Endothelial cell of umbilical vein (primary cell): ENCODE results near the gene TNFSF9. TPM values are rescaled to one million over a fixed set of nuclear protein-coding genes. Genes with fewer than 3 reads are reported as not detected.
A peak's percentile ranks its signal among the peaks of the same experiment; 100 is the strongest.

Experiments used
- Bru-seq: library from RNA; stranded (reverse); fragments of 400-500 nt; gene quantifications from one replicate; lab custom pipeline; 2021; lab: Mats Ljungman, UMichigan
- BruChase-seq, 2 experiments: library from RNA; stranded (reverse); fragments of 400-500 nt; gene quantifications; one replicate each; lab custom pipeline; 2021; lab: Mats Ljungman, UMichigan
- BruUV-seq: library from RNA; stranded (reverse); fragments of 400-500 nt; replicated peaks from 2 replicates; lab custom pipeline; 2021; lab: Mats Ljungman, UMichigan
- CTCF ChIA-PET: fragments of 300-600, 350-600 bp; sonication (Branson Sonifier 250); formaldehyde crosslinking; loops from one replicate; lab custom pipeline; 2021; ENCODE audit warnings: antibody characterized with exemption, inconsistent platforms; lab: Charles Lee
- POLR2A ChIA-PET: fragments of 300-600, 350-600 bp; sonication (Branson Sonifier 250); formaldehyde crosslinking; loops from one replicate; lab custom pipeline; 2021; ENCODE audit warnings: antibody characterized with exemption, inconsistent platforms; lab: Charles Lee
- DNase-seq: peaks from one replicate; pipeline ENCODE4 v3.0.0-alpha.2; 2011; ENCODE audit warnings: low read depth, low spot score
- FAIRE-seq: peaks from 2 replicates; lab custom pipeline; 2011; peaks lifted over from hg19 to GRCh38; lab: Jason Lieb, UNC
- H2AFZ ChIP-seq: 2 replicates; pipeline ENCODE4 v1.6.0; 2012; ENCODE audit warnings: low read depth, low read length, control low read depth, inconsistent platforms
- H3K27ac ChIP-seq: 2 replicates; pipeline ENCODE4 v1.5.1; 2011; ENCODE audit warnings: low read depth, mild to moderate bottlenecking, control low read depth, low read length, moderate library complexity; ENCODE audit not compliant: insufficient read depth
- H3K27me3 ChIP-seq, 2 experiments: 2 replicates each; pipeline versions ENCODE4 v1.6.0 to v1.6.1; 2011; ENCODE audit warnings: low read length in 2 of 2, mixed read lengths in 1 of 2; ENCODE audit not compliant: control insufficient read depth in 2 of 2, insufficient read depth in 2 of 2
- H3K36me3 ChIP-seq, 2 experiments: 2 replicates in 1 of 2; 3 replicates in 1 of 2; pipeline ENCODE4 v1.5.1; 2011; ENCODE audit warnings: low read length in 2 of 2, mild to moderate bottlenecking in 1 of 2, moderate library complexity in 1 of 2; ENCODE audit not compliant: control insufficient read depth in 2 of 2, insufficient read depth in 2 of 2; ENCODE audit errors: extremely low read depth in 1 of 2
- H3K4me1 ChIP-seq: 3 replicates; pipeline ENCODE4 v1.5.1; 2011; ENCODE audit warnings: mild to moderate bottlenecking, low read length; ENCODE audit not compliant: control insufficient read depth, insufficient read depth; ENCODE audit errors: extremely low read depth
- H3K4me2 ChIP-seq: 2 replicates; pipeline ENCODE4 v1.6.1; 2011; ENCODE audit warnings: low read length, control low read depth, mixed read lengths; ENCODE audit not compliant: insufficient read depth
- H3K4me3 ChIP-seq, 3 experiments: fragments of 200-600 bp in 1 of 3; sonication (generic), shearing (Covaris generic) in 1 of 3; replicated peaks in 1 of 3; 2 replicates each; pipeline ENCODE4 v1.5.1; 2011 to 2016; ENCODE audit warnings: control low read depth in 3 of 3, low read length in 3 of 3, mild to moderate bottlenecking in 2 of 3, inconsistent platforms in 1 of 3, low read depth in 1 of 3, moderate library complexity in 1 of 3; ENCODE audit not compliant: insufficient read depth in 1 of 3
- H3K79me2 ChIP-seq: 2 replicates; pipeline ENCODE4 v1.6.0; 2012; ENCODE audit warnings: low read length, inconsistent platforms; ENCODE audit not compliant: control insufficient read depth, insufficient read depth
- H3K9ac ChIP-seq: replicated peaks from 2 replicates; pipeline ENCODE3; 2011; ENCODE audit warnings: low read length, control low read depth; ENCODE audit not compliant: insufficient read depth; ENCODE audit errors: extremely low read depth
- H3K9me1 ChIP-seq: replicated peaks from 3 replicates; pipeline ENCODE4 v1.6.0; 2011; ENCODE audit warnings: mild to moderate bottlenecking, low read length; ENCODE audit not compliant: control insufficient read depth, insufficient read depth; ENCODE audit errors: extremely low read depth
- H3K9me3 ChIP-seq: replicated peaks from 2 replicates; pipeline ENCODE4 v1.5.1; 2012; ENCODE audit warnings: low read length, inconsistent platforms; ENCODE audit not compliant: control insufficient read depth, insufficient read depth
- H4K20me1 ChIP-seq: replicated peaks from 2 replicates; pipeline ENCODE3; 2011; ENCODE audit warnings: mild to moderate bottlenecking, low read length; ENCODE audit not compliant: control insufficient read depth, insufficient read depth; ENCODE audit errors: extremely low read depth
- EZH2 ChIP-seq: IDR thresholded peaks from 2 replicates; pipeline ENCODE4 v1.6.1; 2012; ENCODE audit warnings: borderline replicate concordance, low read depth, mild to moderate bottlenecking, moderate library complexity, low read length, inconsistent platforms; ENCODE audit not compliant: severe bottlenecking
- FOS ChIP-seq: IDR thresholded peaks from 2 replicates; pipeline ENCODE4 v1.6.1; 2011; ENCODE audit warnings: mild to moderate bottlenecking, low read length, moderate library complexity, borderline replicate concordance; ENCODE audit not compliant: insufficient read depth
- GATA2 ChIP-seq: IDR thresholded peaks from 2 replicates; pipeline ENCODE4 v1.7.0; 2011; ENCODE audit warnings: low read depth, mild to moderate bottlenecking, moderate library complexity, mixed read lengths, low read length; ENCODE audit not compliant: insufficient read length, insufficient read depth
- JUN ChIP-seq: IDR thresholded peaks from 2 replicates; pipeline ENCODE4 v1.6.1; 2011; ENCODE audit warnings: borderline replicate concordance, low read depth; ENCODE audit not compliant: insufficient read length, insufficient read depth
- MAX ChIP-seq: IDR thresholded peaks from 2 replicates; pipeline ENCODE4 v1.6.1; 2011; ENCODE audit not compliant: insufficient read depth, insufficient read length
- POLR2A ChIP-seq: IDR thresholded peaks from 2 replicates; pipeline ENCODE4 v1.6.1; 2012; ENCODE audit warnings: low read depth, mild to moderate bottlenecking, control low read depth, low read length
- POLR2AphosphoS5 ChIP-seq: IDR thresholded peaks from 2 replicates; pipeline ENCODE4 v1.6.1; 2012; ENCODE audit warnings: low read depth, mild to moderate bottlenecking, control low read depth, low read length, moderate library complexity; ENCODE audit not compliant: insufficient read depth
- dilution Hi-C: fragments of 300-500 bp; cut with MboI; formaldehyde crosslinking; loops from one replicate; pipeline ENCODE4 v1.15.0; 2019; ENCODE audit warnings: low sequenced_read_pairs; ENCODE audit not compliant: extremely low pct_ligation_motif_present
- intact Hi-C: fragments of 100-400 bp; cut with micrococcal nuclease; formaldehyde crosslinking; loops from one replicate; pipeline ENCODE4 v1.10.0; 2022
- long read RNA-seq: library from polyadenylated mRNA; stranded (forward); transcript quantifications from one replicate; pipeline ENCODE4 v2.0.0, GENCODE V29; 2021
- polyA minus RNA-seq, 3 experiments: library from RNA; depleted of rRNA, polyadenylated mRNA; stranded (reverse); fragments of >200 nt; gene quantifications; 1 replicate in 1 of 3; 2 replicates in 2 of 3; pipeline ENCODE4 v1.2.3, GENCODE V29; 2011
- polyA plus RNA-seq, 4 experiments: library from polyadenylated mRNA; depleted of rRNA in 3 of 4; stranded (reverse) in 3 of 4; unstranded in 1 of 4; fragments of >200 nt; gene quantifications; 2 replicates each; pipeline versions ENCODE4 v1.2.1 to v1.2.3, GENCODE V29; 2011 to 2012; ENCODE audit warnings: missing spikeins in 1 of 4
- total RNA-seq: library from RNA; stranded (reverse); gene quantifications from 2 replicates; pipeline ENCODE4 v1.2.3, GENCODE V29; 2021

The TNFSF9 gene
- total RNA-seq, result 0.53 and 0.72 TPM in 2 replicates
- polyA plus RNA-seq, result 0.52 and 0.88 TPM in 2 replicates
- polyA plus RNA-seq (2011; cell fraction: cytosol; rRNA removed), result 0.27 and 0.42 TPM in 2 replicates
- 0.21 TPM in 1 of 2 replicates, not detected in the other for polyA plus RNA-seq (2011; cell fraction: nucleus; rRNA removed)
- 3.9 and 4.2 TPM in 2 replicates for polyA plus RNA-seq (2012)
- 0.17 and 0.36 TPM in 2 replicates for polyA minus RNA-seq
- 15.4 TPM for polyA minus RNA-seq (2011; cell fraction: cytosol; rRNA and poly(A)+ RNA removed)
- polyA minus RNA-seq (2011; cell fraction: nucleus; rRNA and poly(A)+ RNA removed), result 0.34 TPM in 1 of 2 replicates, not detected in the other
- percentile 25 among the genes with signal in this experiment for Bru-seq, nascent RNA
- percentile 26 among the genes with signal in this experiment for BruChase-seq, experiment 1, labeled RNA remaining after a 6-hour chase
- percentile 33 among the genes with signal in this experiment for BruChase-seq, experiment 2, labeled RNA remaining after a 2-hour chase
- long read RNA-seq, partial matches to known transcripts, result 0 of 4 reads
- long read RNA-seq, other reads (novel, unspliced or antisense), result 0 of 4 reads

- ChIA-PET POLR2A (interaction anchor here (0.6 to 1.0 kb wide), 3 partner anchors 10 to 174 kb away, joined by 3 to 10 read pairs (median 6); no protein-coding TSS in a partner anchor), CTCF (interaction anchor here (0.9 to 1.5 kb wide), 5 partner anchors 10 to 333 kb away, joined by 3 to 17 read pairs (median 4); no protein-coding TSS in a partner anchor)
- peak within 1 kb of the TSS; percentile 60 for H3K27ac ChIP-seq
- H2AFZ ChIP-seq, result peak within 1 kb of the TSS; percentile 100
- H3K4me2 ChIP-seq, result peak within 1 kb of the TSS; percentile 98
- H3K9ac ChIP-seq, result peak within 1 kb of the TSS; percentile 92
- H3K36me3 ChIP-seq, result no peaks in the 10 kb centered on the region
- no peaks in the 10 kb centered on the region for H4K20me1 ChIP-seq
- no peaks in the 10 kb centered on the region for H3K9me1 ChIP-seq
- peak; percentile 86 for DNase-seq
- dilution Hi-C loops, result no loop called here
- H3K9me3 ChIP-seq, result no peaks in the 10 kb centered on the region
- peak within 1 kb of the TSS; percentile 42 to 80 (median 74) for H3K4me3 ChIP-seq
- BruUV-seq, result TSS peak; percentile 58
- peak; percentile 76 for TF ChIP-seq POLR2AphosphoS5
- TF ChIP-seq GATA2, result no peak
- TF ChIP-seq FOS, result no peak
- TF ChIP-seq MAX, result no peak
- no peak for TF ChIP-seq JUN
- TF ChIP-seq EZH2, result no peak
- TF ChIP-seq POLR2A, result peak; percentile 83
- FAIRE-seq, result peak; percentile 89
- intact Hi-C loops, result loop anchor here (1.0 to 5.0 kb wide), 2 partner anchors 14 to 207 kb away; partner anchors contain the start of genes GPR108 and TRIP10
- peaks cover 4% of the 10 kb centered on the region for H3K4me1 ChIP-seq
- no peaks in the 10 kb centered on the region for H3K79me2 ChIP-seq
- H3K27me3 ChIP-seq, result peaks cover 17 to 20% of the 10 kb centered on the region in 2 experiments
Measured at GRCh38 chr19:6530386-6531162, at the start of gene TNFSF9. TSS of gene TNFSF9 (plus strand) at chr19:6531026. CDS start at chr19:6531037, 11 bp downstream.
